Lung (tissue), 12 donors: ENCODE measurements around the gene MMP17. TPM values are rescaled to one million over a fixed set of nuclear protein-coding genes. Genes with fewer than 3 reads are reported as not detected.

Source experiments
- ATAC-seq: fragments of 200-7000 bp; cut with Tn5 transposase; one replicate; pipeline ENCODE4 v1.9.1; 2020; ENCODE audit warnings: moderate number of reproducible peaks; ENCODE audit not compliant: insufficient read depth, low FRiP score
- DNase-seq, 3 donors: peaks; one replicate each; pipeline ENCODE4 v3.0.0-alpha.2; 2013 to 2017
- H3K27ac ChIP-seq, 2 donors: one replicate each; pipeline ENCODE4 v1.5.1; 2013; ENCODE audit warnings: mild to moderate bottlenecking in 2 of 2, moderate library complexity in 2 of 2, control low read depth in 1 of 2, inconsistent platforms in 1 of 2, low read depth in 1 of 2, low read length in 1 of 2
- H3K27me3 ChIP-seq, 3 donors: one replicate each; pipeline ENCODE4 v1.5.1; 2013; ENCODE audit warnings: low read length in 2 of 3; ENCODE audit not compliant: control insufficient read depth in 3 of 3, insufficient read depth in 3 of 3
- H3K36me3 ChIP-seq, 4 donors: one replicate each; pipeline ENCODE4 v1.5.1; 2013; ENCODE audit warnings: low read length in 4 of 4, mild to moderate bottlenecking in 1 of 4, moderate library complexity in 1 of 4; ENCODE audit not compliant: control insufficient read depth in 4 of 4, insufficient read depth in 4 of 4
- H3K4me1 ChIP-seq, 5 donors: one replicate each; pipeline ENCODE4 v1.5.1; 2013; ENCODE audit warnings: low read length in 5 of 5, mild to moderate bottlenecking in 2 of 5, moderate library complexity in 1 of 5; ENCODE audit not compliant: control insufficient read depth in 5 of 5, insufficient read depth in 5 of 5
- H3K4me3 ChIP-seq: one replicate; pipeline ENCODE4 v1.5.1; 2013; ENCODE audit warnings: mild to moderate bottlenecking, control low read depth, moderate library complexity
- H3K9ac ChIP-seq, 2 donors: one replicate each; pipeline ENCODE4 v1.5.1; 2013; ENCODE audit warnings: low read length in 2 of 2, control low read depth in 1 of 2; ENCODE audit not compliant: insufficient read depth in 1 of 2
- H3K9me3 ChIP-seq, 4 donors: one replicate each; pipeline ENCODE4 v1.5.1; 2013; ENCODE audit warnings: low read length in 3 of 4, mild to moderate bottlenecking in 1 of 4, moderate library complexity in 1 of 4; ENCODE audit not compliant: control insufficient read depth in 4 of 4, insufficient read depth in 3 of 4
- CTCF ChIP-seq: IDR thresholded peaks from 2 replicates; pipeline ENCODE4 v1.5.1; 2012; ENCODE audit warnings: mild to moderate bottlenecking; ENCODE audit errors: control extremely low read depth, extremely low read depth
- WGBS, 2 donors: extraction: QIAGEN DNeasy Blood & Tissue Kit; methylation state at CpG; one replicate each; pipeline ENCODE4 v1.1.7; 2013; 5-methylcytosine and 5-hydroxymethylcytosine counted together
- polyA plus RNA-seq, 2 donors: library from polyadenylated mRNA; stranded (reverse); fragments of 200-250 nt; gene quantifications; one replicate each; pipeline ENCODE4 v1.2.1, GENCODE V29; 2013
- total RNA-seq, 2 donors: library from RNA; depleted of rRNA in 1 of 2; stranded (reverse); fragments of >200 nt in 1 of 2; gene quantifications; one replicate each; pipeline ENCODE4 v1.2.1, GENCODE V29; 2014 to 2021
- donor health status: control.
- donor health status: control.
- donor health status: Bipolar disorder and iron deficiency.
- donor health status: healthy.
- donor health status: DM: yes; HTN: yes; CAD: no.

The MMP17 gene
- total and polyA plus RNA-seq, 4 donors, result 1.7 to 5.6 (median 3.9) TPM

GRCh38 chr12:131793243-131794022, 34.8 kb upstream of the MMP17 start:
- Histone ChIP-seq H3K27ac (no peak overlapping the region), H3K9me3 (peaks cover 0 to 4% (median under 1%) of the 10 kb centered on the region in 4 donors), H3K4me3 (no peak overlapping the region), H3K27me3 (no peaks in the 10 kb centered on the region), H3K4me1 (peaks cover 0 to 7% (median 0%) of the 10 kb centered on the region in 5 donors), H3K9ac (no peak overlapping the region), H3K36me3 (peaks cover 24 to 49% (median 41%) of the 10 kb centered on the region in 4 donors)
- no peak for TF ChIP-seq CTCF
- DNase-seq (no peak), ATAC-seq (no peak)
- 89 to 91% methylated on average over 19 of the region's 19 CpGs for WGBS, 2 donors

- TF ChIP-seq CTCF, result no peak
- 95 to 96% methylated on average over 7 of the region's 7 CpGs for WGBS, 2 donors
- peaks cover 21 to 47% (median 40%) of the 10 kb centered on the region in 4 donors for H3K36me3 ChIP-seq
- H3K9me3 ChIP-seq, result peaks cover 0 to 4% (median under 1%) of the 10 kb centered on the region in 4 donors
- DNase-seq (no peak), ATAC-seq (no peak)
- peaks cover 0 to 7% (median 0%) of the 10 kb centered on the region in 5 donors for H3K4me1 ChIP-seq
- no peak overlapping the region for H3K4me3 ChIP-seq
- no peak overlapping the region for H3K9ac ChIP-seq
- no peaks in the 10 kb centered on the region for H3K27me3 ChIP-seq
- no peak overlapping the region for H3K27ac ChIP-seq
These were observed 34.1 kb upstream of the MMP17 start for GRCh38 chr12:131794061-131794460.

GRCh38 chr12:131794573-131794972, 33.6 kb upstream of the MMP17 start:
- TF ChIP-seq CTCF, result no peak
- 87 to 88% methylated on average over 10 of the region's 10 CpGs for WGBS, 2 donors
- H3K9ac ChIP-seq, result no peak overlapping the region
- no peak overlapping the region for H3K4me3 ChIP-seq
- H3K27me3 ChIP-seq, result no peaks in the 10 kb centered on the region
- DNase-seq, result no peak
- H3K36me3 ChIP-seq, result peaks cover 23 to 45% (median 40%) of the 10 kb centered on the region in 4 donors
- H3K9me3 ChIP-seq, result peaks cover 0 to 4% (median under 1%) of the 10 kb centered on the region in 4 donors
- H3K4me1 ChIP-seq, result peaks cover 0 to 7% (median 0%) of the 10 kb centered on the region in 5 donors
- no peak for ATAC-seq
- H3K27ac ChIP-seq, result no peak overlapping the region
